Right lobe of liver (tissue), 4 donors: Measurements from ENCODE around the gene UNC5C.

Experiments
- POLR2A ChIP-seq: fragments of 450-650 bp; IDR thresholded peaks from one replicate; pipeline ENCODE4 v1.6.1; 2017; ENCODE audit warnings: antibody characterized with exemption, mild to moderate bottlenecking
- TF ChIP-seq, protein P1 (sequence below), 4 donors: fragments of 200-600 bp in 3 of 4; fragments of 450-650 bp in 1 of 4; IDR thresholded peaks; one replicate each; pipeline versions ENCODE4 v1.5.1 to v1.8.0; 2016 to 2022; ENCODE audit warnings: antibody characterized with exemption in 4 of 4, mild to moderate bottlenecking in 2 of 4
- donor health status: DM: no; HTN: no; CAD: no.
- donor health status: DM: no; HTN: no; CAD: no.
- donor health status: DM: no; HTN: yes; CAD: no.

DNA sequence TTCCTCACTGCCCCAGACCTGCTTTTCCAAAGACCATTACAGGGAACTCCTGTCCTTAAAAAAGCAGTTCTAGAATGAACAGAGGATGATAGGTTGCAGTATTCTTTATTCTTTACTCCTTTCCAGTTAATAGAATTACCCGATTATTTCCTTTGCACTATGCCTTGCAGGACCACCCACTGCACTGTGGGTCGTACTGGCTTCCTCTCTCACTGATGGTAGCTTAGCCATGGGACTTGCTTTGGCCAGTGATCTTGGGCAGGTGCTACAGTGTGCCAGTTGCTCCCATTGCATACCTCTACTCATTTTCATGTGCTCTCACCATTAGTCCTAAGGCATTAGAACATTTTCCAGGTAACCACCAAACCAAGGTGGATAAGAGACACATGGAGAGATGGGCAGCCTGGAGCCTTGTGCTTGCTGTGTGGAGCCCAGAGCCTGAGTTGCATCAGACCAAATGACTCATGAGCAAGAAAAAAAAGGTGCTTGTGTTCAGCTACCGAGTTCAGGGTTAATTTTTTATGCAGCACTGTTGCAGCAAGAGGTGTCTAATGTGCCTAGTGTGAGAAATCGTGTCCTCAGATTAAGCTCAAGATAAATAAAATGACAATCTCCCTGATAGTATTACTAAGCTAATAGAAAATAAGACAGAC lies 7.6 kb upstream of the UNC5C start:
- no peak for TF ChIP-seq POLR2A
- TF ChIP-seq, protein P1, sequence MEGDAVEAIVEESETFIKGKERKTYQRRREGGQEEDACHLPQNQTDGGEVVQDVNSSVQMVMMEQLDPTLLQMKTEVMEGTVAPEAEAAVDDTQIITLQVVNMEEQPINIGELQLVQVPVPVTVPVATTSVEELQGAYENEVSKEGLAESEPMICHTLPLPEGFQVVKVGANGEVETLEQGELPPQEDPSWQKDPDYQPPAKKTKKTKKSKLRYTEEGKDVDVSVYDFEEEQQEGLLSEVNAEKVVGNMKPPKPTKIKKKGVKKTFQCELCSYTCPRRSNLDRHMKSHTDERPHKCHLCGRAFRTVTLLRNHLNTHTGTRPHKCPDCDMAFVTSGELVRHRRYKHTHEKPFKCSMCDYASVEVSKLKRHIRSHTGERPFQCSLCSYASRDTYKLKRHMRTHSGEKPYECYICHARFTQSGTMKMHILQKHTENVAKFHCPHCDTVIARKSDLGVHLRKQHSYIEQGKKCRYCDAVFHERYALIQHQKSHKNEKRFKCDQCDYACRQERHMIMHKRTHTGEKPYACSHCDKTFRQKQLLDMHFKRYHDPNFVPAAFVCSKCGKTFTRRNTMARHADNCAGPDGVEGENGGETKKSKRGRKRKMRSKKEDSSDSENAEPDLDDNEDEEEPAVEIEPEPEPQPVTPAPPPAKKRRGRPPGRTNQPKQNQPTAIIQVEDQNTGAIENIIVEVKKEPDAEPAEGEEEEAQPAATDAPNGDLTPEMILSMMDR (IDR thresholded peaks at IDR 0.05), result no peak
